Measurements from ENCODE around the gene KMT2E. TPM values are rescaled to one million over a fixed set of nuclear protein-coding genes. Genes with fewer than 3 reads are reported as not detected.

The KMT2E gene
- total RNA-seq, 1 experiment from 2014 or later: 52.3 TPM

DNA sequence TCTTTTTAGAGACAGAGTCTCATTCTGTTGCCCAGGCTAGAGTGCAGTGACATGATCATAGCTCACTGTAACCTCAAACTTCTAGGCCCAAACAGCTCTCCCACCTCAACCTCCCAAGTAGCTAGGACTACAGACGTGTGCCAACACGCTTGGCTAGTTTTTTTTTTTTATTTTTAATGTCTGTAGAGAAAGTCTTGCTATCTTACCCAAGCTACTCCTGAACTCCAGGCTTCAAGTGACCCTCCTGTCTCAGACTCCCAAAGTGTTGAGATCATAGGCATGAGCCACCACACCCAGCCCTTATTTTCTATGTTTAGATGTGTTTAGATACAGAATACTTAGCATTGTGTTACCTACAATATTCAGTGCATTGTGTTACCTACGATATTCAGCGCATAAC, 46.4 kb downstream of the KMT2E start:
- ChIA-PET POLR2A (no interaction called here), CTCF (no interaction called here)
- no peak for DNase-seq (ENCODE audit: low spot score)
- TF ChIP-seq NFYB (CRISPR knock-in tag; conservative IDR thresholded peaks at IDR 0.05; ENCODE audit: low read depth): no peak
- TF ChIP-seq NR3C1 (CRISPR knock-in tag; conservative IDR thresholded peaks at IDR 0.05; ENCODE audit: low read depth): no peak
- TF ChIP-seq, protein P1, sequence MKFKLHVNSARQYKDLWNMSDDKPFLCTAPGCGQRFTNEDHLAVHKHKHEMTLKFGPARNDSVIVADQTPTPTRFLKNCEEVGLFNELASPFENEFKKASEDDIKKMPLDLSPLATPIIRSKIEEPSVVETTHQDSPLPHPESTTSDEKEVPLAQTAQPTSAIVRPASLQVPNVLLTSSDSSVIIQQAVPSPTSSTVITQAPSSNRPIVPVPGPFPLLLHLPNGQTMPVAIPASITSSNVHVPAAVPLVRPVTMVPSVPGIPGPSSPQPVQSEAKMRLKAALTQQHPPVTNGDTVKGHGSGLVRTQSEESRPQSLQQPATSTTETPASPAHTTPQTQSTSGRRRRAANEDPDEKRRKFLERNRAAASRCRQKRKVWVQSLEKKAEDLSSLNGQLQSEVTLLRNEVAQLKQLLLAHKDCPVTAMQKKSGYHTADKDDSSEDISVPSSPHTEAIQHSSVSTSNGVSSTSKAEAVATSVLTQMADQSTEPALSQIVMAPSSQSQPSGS (CRISPR knock-in tag; IDR thresholded peaks at IDR 0.05; ENCODE audit: borderline replicate concordance, low read depth): no peak
- no peak for TF ChIP-seq JUN (CRISPR knock-in tag; IDR thresholded peaks at IDR 0.05)
- no peak for TF ChIP-seq RORB (CRISPR knock-in tag; IDR thresholded peaks at IDR 0.05)
- TF ChIP-seq NR2C2 (CRISPR knock-in tag; IDR thresholded peaks at IDR 0.05): no peak
- no peak for TF ChIP-seq JAZF1 (CRISPR knock-in tag; IDR thresholded peaks at IDR 0.05)
- no peak for TF ChIP-seq NFE2L1 (CRISPR knock-in tag; IDR thresholded peaks at IDR 0.05)
- TF ChIP-seq, protein P2, sequence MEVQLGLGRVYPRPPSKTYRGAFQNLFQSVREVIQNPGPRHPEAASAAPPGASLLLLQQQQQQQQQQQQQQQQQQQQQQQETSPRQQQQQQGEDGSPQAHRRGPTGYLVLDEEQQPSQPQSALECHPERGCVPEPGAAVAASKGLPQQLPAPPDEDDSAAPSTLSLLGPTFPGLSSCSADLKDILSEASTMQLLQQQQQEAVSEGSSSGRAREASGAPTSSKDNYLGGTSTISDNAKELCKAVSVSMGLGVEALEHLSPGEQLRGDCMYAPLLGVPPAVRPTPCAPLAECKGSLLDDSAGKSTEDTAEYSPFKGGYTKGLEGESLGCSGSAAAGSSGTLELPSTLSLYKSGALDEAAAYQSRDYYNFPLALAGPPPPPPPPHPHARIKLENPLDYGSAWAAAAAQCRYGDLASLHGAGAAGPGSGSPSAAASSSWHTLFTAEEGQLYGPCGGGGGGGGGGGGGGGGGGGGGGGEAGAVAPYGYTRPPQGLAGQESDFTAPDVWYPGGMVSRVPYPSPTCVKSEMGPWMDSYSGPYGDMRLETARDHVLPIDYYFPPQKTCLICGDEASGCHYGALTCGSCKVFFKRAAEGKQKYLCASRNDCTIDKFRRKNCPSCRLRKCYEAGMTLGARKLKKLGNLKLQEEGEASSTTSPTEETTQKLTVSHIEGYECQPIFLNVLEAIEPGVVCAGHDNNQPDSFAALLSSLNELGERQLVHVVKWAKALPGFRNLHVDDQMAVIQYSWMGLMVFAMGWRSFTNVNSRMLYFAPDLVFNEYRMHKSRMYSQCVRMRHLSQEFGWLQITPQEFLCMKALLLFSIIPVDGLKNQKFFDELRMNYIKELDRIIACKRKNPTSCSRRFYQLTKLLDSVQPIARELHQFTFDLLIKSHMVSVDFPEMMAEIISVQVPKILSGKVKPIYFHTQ (CRISPR knock-in tag; IDR thresholded peaks at IDR 0.05): no peak
- TF ChIP-seq, protein P3, sequence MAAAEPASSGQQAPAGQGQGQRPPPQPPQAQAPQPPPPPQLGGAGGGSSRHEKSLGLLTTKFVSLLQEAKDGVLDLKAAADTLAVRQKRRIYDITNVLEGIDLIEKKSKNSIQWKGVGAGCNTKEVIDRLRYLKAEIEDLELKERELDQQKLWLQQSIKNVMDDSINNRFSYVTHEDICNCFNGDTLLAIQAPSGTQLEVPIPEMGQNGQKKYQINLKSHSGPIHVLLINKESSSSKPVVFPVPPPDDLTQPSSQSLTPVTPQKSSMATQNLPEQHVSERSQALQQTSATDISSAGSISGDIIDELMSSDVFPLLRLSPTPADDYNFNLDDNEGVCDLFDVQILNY (CRISPR knock-in tag; IDR thresholded peaks at IDR 0.05): no peak
- TF ChIP-seq, protein P4, sequence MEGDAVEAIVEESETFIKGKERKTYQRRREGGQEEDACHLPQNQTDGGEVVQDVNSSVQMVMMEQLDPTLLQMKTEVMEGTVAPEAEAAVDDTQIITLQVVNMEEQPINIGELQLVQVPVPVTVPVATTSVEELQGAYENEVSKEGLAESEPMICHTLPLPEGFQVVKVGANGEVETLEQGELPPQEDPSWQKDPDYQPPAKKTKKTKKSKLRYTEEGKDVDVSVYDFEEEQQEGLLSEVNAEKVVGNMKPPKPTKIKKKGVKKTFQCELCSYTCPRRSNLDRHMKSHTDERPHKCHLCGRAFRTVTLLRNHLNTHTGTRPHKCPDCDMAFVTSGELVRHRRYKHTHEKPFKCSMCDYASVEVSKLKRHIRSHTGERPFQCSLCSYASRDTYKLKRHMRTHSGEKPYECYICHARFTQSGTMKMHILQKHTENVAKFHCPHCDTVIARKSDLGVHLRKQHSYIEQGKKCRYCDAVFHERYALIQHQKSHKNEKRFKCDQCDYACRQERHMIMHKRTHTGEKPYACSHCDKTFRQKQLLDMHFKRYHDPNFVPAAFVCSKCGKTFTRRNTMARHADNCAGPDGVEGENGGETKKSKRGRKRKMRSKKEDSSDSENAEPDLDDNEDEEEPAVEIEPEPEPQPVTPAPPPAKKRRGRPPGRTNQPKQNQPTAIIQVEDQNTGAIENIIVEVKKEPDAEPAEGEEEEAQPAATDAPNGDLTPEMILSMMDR (IDR thresholded peaks at IDR 0.05): no peak
- no peak for TF ChIP-seq TCF7 (CRISPR knock-in tag; IDR thresholded peaks at IDR 0.05; ENCODE audit: low read depth)
- TF ChIP-seq, protein P5, sequence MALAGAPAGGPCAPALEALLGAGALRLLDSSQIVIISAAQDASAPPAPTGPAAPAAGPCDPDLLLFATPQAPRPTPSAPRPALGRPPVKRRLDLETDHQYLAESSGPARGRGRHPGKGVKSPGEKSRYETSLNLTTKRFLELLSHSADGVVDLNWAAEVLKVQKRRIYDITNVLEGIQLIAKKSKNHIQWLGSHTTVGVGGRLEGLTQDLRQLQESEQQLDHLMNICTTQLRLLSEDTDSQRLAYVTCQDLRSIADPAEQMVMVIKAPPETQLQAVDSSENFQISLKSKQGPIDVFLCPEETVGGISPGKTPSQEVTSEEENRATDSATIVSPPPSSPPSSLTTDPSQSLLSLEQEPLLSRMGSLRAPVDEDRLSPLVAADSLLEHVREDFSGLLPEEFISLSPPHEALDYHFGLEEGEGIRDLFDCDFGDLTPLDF (CRISPR knock-in tag; IDR thresholded peaks at IDR 0.05): no peak
- TF ChIP-seq, protein P6, sequence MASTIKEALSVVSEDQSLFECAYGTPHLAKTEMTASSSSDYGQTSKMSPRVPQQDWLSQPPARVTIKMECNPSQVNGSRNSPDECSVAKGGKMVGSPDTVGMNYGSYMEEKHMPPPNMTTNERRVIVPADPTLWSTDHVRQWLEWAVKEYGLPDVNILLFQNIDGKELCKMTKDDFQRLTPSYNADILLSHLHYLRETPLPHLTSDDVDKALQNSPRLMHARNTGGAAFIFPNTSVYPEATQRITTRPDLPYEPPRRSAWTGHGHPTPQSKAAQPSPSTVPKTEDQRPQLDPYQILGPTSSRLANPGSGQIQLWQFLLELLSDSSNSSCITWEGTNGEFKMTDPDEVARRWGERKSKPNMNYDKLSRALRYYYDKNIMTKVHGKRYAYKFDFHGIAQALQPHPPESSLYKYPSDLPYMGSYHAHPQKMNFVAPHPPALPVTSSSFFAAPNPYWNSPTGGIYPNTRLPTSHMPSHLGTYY (CRISPR knock-in tag; IDR thresholded peaks at IDR 0.05): no peak
- no peak for TF ChIP-seq MXD4 (CRISPR knock-in tag; IDR thresholded peaks at IDR 0.05; ENCODE audit: borderline replicate concordance)
- TF ChIP-seq SMAD3 (CRISPR knock-in tag; IDR thresholded peaks at IDR 0.05; ENCODE audit: borderline replicate concordance): no peak
- TF ChIP-seq RELA (CRISPR knock-in tag; IDR thresholded peaks at IDR 0.05; ENCODE audit: borderline replicate concordance): no peak
- no peak for TF ChIP-seq EMX1 (CRISPR knock-in tag; IDR thresholded peaks at IDR 0.05)
- TF ChIP-seq ZNF219 (CRISPR knock-in tag; IDR thresholded peaks at IDR 0.05; ENCODE audit: borderline replicate concordance): no peak
- no peak for TF ChIP-seq ZNF671 (CRISPR knock-in tag; IDR thresholded peaks at IDR 0.05)
- Mint-ChIP-seq H3K4me3 (no peak overlapping the region), H3K27me3 (ENCODE audit: low read depth) (no peaks in the 10 kb centered on the region), H3K9me3 (no peaks in the 10 kb centered on the region), H3K4me1 (peaks cover 25% of the 10 kb centered on the region), H3K36me3 (peaks cover 6% of the 10 kb centered on the region), H3K27ac (peak overlapping the region; percentile 31)
- ATAC-seq: no peak
